Thymus (tissue), 11 donors: ENCODE measurements around the gene FAM171A2. TPM values are rescaled to one million over a fixed set of nuclear protein-coding genes. Genes with fewer than 3 reads are reported as not detected.
A peak's percentile ranks its signal among the peaks of the same experiment; 100 is the strongest.
"Not testable (repeated sequence)": the region's sequence is repeated elsewhere in the genome, so short reads cannot be mapped to it uniquely, and the experiment has no call there.

Experiments used
- DNase-seq, 9 donors: peaks; one replicate each; pipeline ENCODE4 v3.0.0-alpha.2; 2013; ENCODE audit warnings: low spot score in 9 of 9, low read depth in 6 of 9, missing footprints in 1 of 9
- H3K27ac ChIP-seq, 2 donors: one replicate each; pipeline ENCODE4 v1.5.1; 2013; ENCODE audit warnings: control low read depth in 1 of 2, low read depth in 1 of 2, low read length in 1 of 2, mild to moderate bottlenecking in 1 of 2, moderate library complexity in 1 of 2
- H3K27me3 ChIP-seq, 2 donors: one replicate each; pipeline ENCODE4 v1.5.1; 2013; ENCODE audit warnings: low read length in 1 of 2; ENCODE audit not compliant: control insufficient read depth in 2 of 2, insufficient read depth in 1 of 2
- H3K36me3 ChIP-seq, 2 donors: one replicate each; pipeline ENCODE4 v1.5.1; 2013; ENCODE audit warnings: low read length in 1 of 2, mild to moderate bottlenecking in 1 of 2, moderate library complexity in 1 of 2; ENCODE audit not compliant: control insufficient read depth in 2 of 2, insufficient read depth in 2 of 2
- H3K4me1 ChIP-seq, 2 donors: one replicate each; pipeline ENCODE4 v1.5.1; 2013; ENCODE audit warnings: low read length in 2 of 2; ENCODE audit not compliant: control insufficient read depth in 2 of 2, insufficient read depth in 2 of 2
- H3K4me3 ChIP-seq, 2 donors: one replicate each; pipeline ENCODE4 v1.5.1; 2013; ENCODE audit warnings: low read length in 2 of 2, control low read depth in 1 of 2, mild to moderate bottlenecking in 1 of 2
- H3K9me3 ChIP-seq, 2 donors: one replicate each; pipeline ENCODE4 v1.5.1; 2013; ENCODE audit warnings: low read length in 1 of 2, mild to moderate bottlenecking in 1 of 2; ENCODE audit not compliant: control insufficient read depth in 2 of 2, insufficient read depth in 1 of 2
- WGBS: extraction: QIAGEN DNeasy Blood & Tissue Kit; methylation state at CpG from one replicate; pipeline ENCODE4 v1.1.7; 2013; 5-methylcytosine and 5-hydroxymethylcytosine counted together
- polyA plus RNA-seq: library from polyadenylated mRNA; stranded (reverse); fragments of 200-250 nt; gene quantifications from one replicate; pipeline ENCODE4 v1.2.3, GENCODE V29; 2013
- total RNA-seq: library from RNA; stranded (reverse); fragments of 120-200 nt; gene quantifications from one replicate; pipeline ENCODE4 v1.2.4, GENCODE V29; 2013
- donor health status: healthy.

FAM171A2 gene
- total and polyA plus RNA-seq, 2 donors: 0.39 to 1.4 TPM

GRCh38 chr17:44330263-44330662, 33.4 kb downstream of the FAM171A2 start:
- peaks cover 4 to 26% of the 10 kb centered on the region in 2 donors for H3K27me3 ChIP-seq
- not testable (repeated sequence) for DNase-seq, H3K4me3 ChIP-seq, H3K36me3 ChIP-seq, H3K27ac ChIP-seq, H3K9me3 ChIP-seq
- peaks cover 0 to 15% of the 10 kb centered on the region in 2 donors for H3K4me1 ChIP-seq
- WGBS: 95% methylated on average over 5 of the region's 5 CpGs

GRCh38 chr17:44329516-44329915, 34.1 kb downstream of the FAM171A2 start:
- Histone ChIP-seq H3K27me3 (peaks cover 8 to 31% of the 10 kb centered on the region in 2 donors), H3K4me1 (peaks cover 0 to 21% of the 10 kb centered on the region in 2 donors)
- H3K4me3 ChIP-seq, H3K36me3 ChIP-seq, DNase-seq, H3K27ac ChIP-seq, H3K9me3 ChIP-seq: not testable (repeated sequence)
- 99% methylated on average over 7 of the region's 7 CpGs for WGBS

GRCh38 chr17:44327715-44328449, 35.8 kb downstream of the FAM171A2 start:
- no peak overlapping the region for H3K4me3 ChIP-seq
- no peaks in the 10 kb centered on the region for H3K36me3 ChIP-seq
- H3K4me1 ChIP-seq: peaks cover 5 to 27% of the 10 kb centered on the region in 2 donors
- no peak overlapping the region for H3K27ac ChIP-seq
- no peak for DNase-seq
- 84% methylated on average over 7 of the region's 7 CpGs for WGBS
- H3K9me3 ChIP-seq: no peaks in the 10 kb centered on the region
- H3K27me3 ChIP-seq: peaks cover 8 to 27% of the 10 kb centered on the region in 2 donors

- Histone ChIP-seq H3K4me3 (peak overlapping the region in 1 of 2 donors; percentile 89), H3K36me3 (peaks cover 2 to 5% of the 10 kb centered on the region in 2 donors), H3K4me1 (peaks cover 5 to 27% of the 10 kb centered on the region in 2 donors), H3K27me3 (peaks cover 8 to 27% of the 10 kb centered on the region in 2 donors), H3K27ac (peak overlapping the region in 1 of 2 donors; percentile 5), H3K9me3 (no peaks in the 10 kb centered on the region)
- WGBS: 31% methylated on average over 31 of the region's 31 CpGs
- DNase-seq: peak; percentile 77 to 96 (median 90)
Measured at GRCh38 chr17:44326861-44327444, 36.7 kb downstream of the FAM171A2 start.

- peak within 1 kb of the TSS; percentile 67 to 89 for H3K4me3 ChIP-seq
- peak within 1 kb of the TSS; percentile 71 to 89 for H3K27ac ChIP-seq
- peak; percentile 73 to 95 (median 89) for DNase-seq
- peaks cover 5 to 24% of the 10 kb centered on the region in 2 donors for H3K4me1 ChIP-seq
- H3K9me3 ChIP-seq: no peaks in the 10 kb centered on the region
- WGBS: under 1% methylated on average over 85 of the region's 85 CpGs
- peaks cover 8 to 27% of the 10 kb centered on the region in 2 donors for H3K27me3 ChIP-seq
- peaks cover 14 to 26% of the 10 kb centered on the region in 2 donors for H3K36me3 ChIP-seq
Measured at GRCh38 chr17:44324571-44325275, 38.9 kb downstream of the FAM171A2 start, which contains the start of gene SLC25A39. Gene SLC25A39, minus strand, starts transcription at chr17:44324823. Its CDS starts 1,261 bp downstream, at chr17:44323562.

- peaks cover 5 to 24% of the 10 kb centered on the region in 2 donors for H3K4me1 ChIP-seq
- no peak for DNase-seq
Measured at GRCh38 chr17:44324092-44324570, 39.5 kb downstream of the FAM171A2 start.

GRCh38 chr17:44323359-44324091, 40.1 kb downstream of the FAM171A2 start:
- Histone ChIP-seq H3K9me3 (no peaks in the 10 kb centered on the region), H3K36me3 (peaks cover 14 to 32% of the 10 kb centered on the region in 2 donors), H3K4me3 (peak overlapping the region; percentile 67 to 89), H3K4me1 (peaks cover 5 to 24% of the 10 kb centered on the region in 2 donors), H3K27ac (no peak overlapping the region), H3K27me3 (peaks cover 8 to 28% of the 10 kb centered on the region in 2 donors)
- DNase-seq: no peak
- 77% methylated on average over 27 of the region's 27 CpGs for WGBS

More at GRCh38 chr17:44324092-44324570, 39.5 kb downstream of the FAM171A2 start:
- Histone ChIP-seq H3K27ac (no peak overlapping the region), H3K27me3 (peaks cover 8 to 27% of the 10 kb centered on the region in 2 donors), H3K36me3 (peaks cover 14 to 32% of the 10 kb centered on the region in 2 donors), H3K4me3 (peak overlapping the region; percentile 67 to 89), H3K9me3 (no peaks in the 10 kb centered on the region)
- WGBS: 5% methylated on average over 38 of the region's 38 CpGs

GRCh38 chr17:44322236-44322895, 41.3 kb downstream of the FAM171A2 start:
- no peak overlapping the region for H3K4me3 ChIP-seq
- H3K4me1 ChIP-seq: peaks cover 5 to 24% of the 10 kb centered on the region in 2 donors
- H3K27ac ChIP-seq: no peak overlapping the region
- peaks cover 14 to 32% of the 10 kb centered on the region in 2 donors for H3K36me3 ChIP-seq
- H3K9me3 ChIP-seq: no peaks in the 10 kb centered on the region
- DNase-seq: no peak
- WGBS: 97% methylated on average over 11 of the region's 11 CpGs
- H3K27me3 ChIP-seq: peaks cover 11 to 35% of the 10 kb centered on the region in 2 donors
